Measurements from ENCODE around the gene TNRC6C. TPM values are rescaled to one million over a fixed set of nuclear protein-coding genes. Genes with fewer than 3 reads are reported as not detected.

Gene TNRC6C
- polyA plus RNA-seq, 4 donors: 13.0 to 16.1 (median 14.4) TPM

DNA sequence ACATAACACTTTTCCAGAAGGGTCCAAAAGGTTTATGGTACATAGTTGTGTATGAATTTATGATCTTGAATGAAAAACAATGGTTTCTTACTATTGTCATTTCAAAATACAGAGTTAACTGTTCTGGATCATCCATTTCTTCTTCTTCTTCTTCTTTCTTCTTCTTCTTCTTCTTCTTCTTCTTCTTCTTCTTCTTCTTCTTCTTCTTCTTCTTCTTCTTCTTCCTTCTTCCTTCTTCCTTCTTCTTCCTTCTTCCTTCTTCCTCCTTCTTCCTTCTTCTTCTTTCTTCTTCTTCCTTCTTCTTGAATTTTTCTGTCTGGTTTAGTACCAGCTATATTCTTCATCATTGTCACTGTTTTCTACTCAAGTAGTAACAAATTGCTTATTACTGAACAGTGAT, 47.8 kb downstream of the TNRC6C start:
- DNase-seq (ENCODE audit: low read depth in 4 of 4, low spot score in 3 of 4): no peak

DNA sequence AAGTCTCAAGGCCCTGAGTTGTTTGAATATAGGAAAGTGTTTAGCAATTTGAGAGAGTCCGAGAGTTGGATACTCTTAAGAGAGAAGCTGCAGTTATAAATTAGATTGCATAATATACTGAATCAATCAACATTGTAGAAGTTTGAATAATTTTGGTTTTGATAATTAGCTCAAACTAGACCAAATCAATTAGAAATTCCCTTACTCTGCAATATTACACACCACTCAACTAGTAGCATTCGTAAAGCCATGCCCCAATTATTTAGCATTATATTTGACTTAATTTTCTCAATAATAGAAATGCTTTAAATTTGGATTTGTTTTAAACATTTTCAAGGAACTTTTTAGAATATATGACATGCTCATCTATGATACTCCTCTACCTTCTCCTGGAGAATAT, 49.1 kb downstream of the TNRC6C start:
- DNase-seq (ENCODE audit: low read depth in 4 of 4, low spot score in 3 of 4): no peak

DNA sequence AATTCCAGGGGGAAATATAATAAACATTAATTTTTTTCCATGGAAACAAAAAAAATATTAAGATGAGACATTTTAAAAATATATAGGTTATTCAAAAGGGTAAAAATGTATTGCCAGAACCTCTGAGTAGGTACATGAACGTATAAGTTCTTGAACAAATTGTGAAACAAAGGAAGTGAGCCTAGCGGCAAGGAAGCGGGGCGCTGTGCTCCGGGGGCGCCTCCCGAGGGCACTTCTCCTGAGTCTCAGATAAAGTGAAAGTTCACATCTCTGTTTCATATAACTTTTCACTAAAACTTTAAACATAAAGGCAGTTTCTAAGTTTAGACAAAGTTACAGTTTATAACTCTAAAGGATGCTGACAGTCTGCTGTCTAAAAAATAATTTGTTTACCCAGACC, 52.3 kb downstream of the TNRC6C start:
- no peak for DNase-seq (ENCODE audit: low read depth in 4 of 4, low spot score in 3 of 4)

- no peak for DNase-seq (ENCODE audit: low read depth in 4 of 4, low spot score in 3 of 4)
Observed at GRCh38 chr17:78012428-78012827, 53.9 kb downstream of the TNRC6C start.

GRCh38 chr17:78013683-78014467, 55.4 kb downstream of the TNRC6C start:
- peak in 3 of 4 donors; percentile 48 to 60 (median 54) for DNase-seq (ENCODE audit: low read depth in 4 of 4, low spot score in 3 of 4)

- no peak for DNase-seq (ENCODE audit: low read depth in 4 of 4, low spot score in 3 of 4)
Observed at GRCh38 chr17:78014646-78015045, 56.1 kb downstream of the TNRC6C start.

- no peak for DNase-seq (ENCODE audit: low read depth in 4 of 4, low spot score in 3 of 4)
Observed at GRCh38 chr17:78016852-78017251, 58.3 kb downstream of the TNRC6C start.

- no peak for DNase-seq (ENCODE audit: low read depth in 4 of 4, low spot score in 3 of 4)
Observed at GRCh38 chr17:78019367-78019975, 61.0 kb downstream of the TNRC6C start.

- no peak for DNase-seq (ENCODE audit: low read depth in 4 of 4, low spot score in 3 of 4)
Observed at GRCh38 chr17:78019976-78020716, 61.6 kb downstream of the TNRC6C start.

GRCh38 chr17:78020717-78021108, 62.2 kb downstream of the TNRC6C start:
- DNase-seq (ENCODE audit: low read depth in 4 of 4, low spot score in 3 of 4): no peak

GRCh38 chr17:78022425-78022824, 63.9 kb downstream of the TNRC6C start:
- DNase-seq (ENCODE audit: low read depth in 4 of 4, low spot score in 3 of 4): no peak

- DNase-seq (ENCODE audit: low read depth in 4 of 4, low spot score in 3 of 4): no peak
Observed at GRCh38 chr17:78023042-78023441, 64.5 kb downstream of the TNRC6C start.

DNA sequence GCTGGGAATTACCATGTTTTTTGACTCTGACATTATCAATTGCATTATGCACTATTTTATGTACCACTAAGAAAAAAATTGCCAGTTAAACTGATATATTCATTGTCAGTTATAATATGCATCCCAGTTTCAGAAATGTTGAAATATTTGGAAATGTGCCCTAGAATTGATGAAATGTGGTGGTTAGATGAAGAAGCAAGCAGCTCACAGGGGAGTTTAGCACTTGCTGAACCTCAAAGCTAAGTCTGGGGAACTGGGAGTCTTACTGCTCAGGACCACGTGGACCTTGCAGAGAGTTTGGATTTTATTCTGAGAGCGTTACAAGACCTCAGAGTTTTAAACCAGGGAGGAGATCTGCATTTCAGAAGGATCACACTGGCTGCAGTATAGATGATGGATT, 67.9 kb downstream of the TNRC6C start:
- DNase-seq (ENCODE audit: low read depth in 4 of 4, low spot score in 3 of 4): no peak

GRCh38 chr17:78027121-78027520, 68.6 kb downstream of the TNRC6C start:
- DNase-seq (ENCODE audit: low read depth in 4 of 4, low spot score in 3 of 4): no peak

DNA sequence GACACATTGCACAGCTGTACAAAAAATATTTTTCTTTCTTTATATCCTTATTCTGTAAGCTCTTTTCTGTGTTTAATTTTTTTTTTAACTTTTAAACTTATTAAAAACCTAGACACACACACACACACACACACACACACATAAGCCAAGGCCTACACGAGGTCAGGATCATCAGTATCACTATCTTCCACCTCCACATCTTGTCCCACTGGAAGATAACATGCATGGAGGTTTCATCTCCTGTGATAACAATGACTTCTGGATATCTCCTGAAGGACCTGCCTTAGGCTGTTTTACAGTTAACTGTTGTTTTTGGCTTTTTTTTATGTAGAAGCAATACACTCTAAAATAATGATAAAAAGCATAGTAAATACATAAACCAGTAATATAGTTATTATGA, 71.2 kb downstream of the TNRC6C start:
- no peak for DNase-seq (ENCODE audit: low read depth in 4 of 4, low spot score in 3 of 4)

- DNase-seq (ENCODE audit: low read depth in 4 of 4, low spot score in 3 of 4): no peak
Observed at GRCh38 chr17:78031435-78031834, 72.9 kb downstream of the TNRC6C start.

GRCh38 chr17:78032166-78032565, 73.7 kb downstream of the TNRC6C start:
- DNase-seq (ENCODE audit: low read depth in 4 of 4, low spot score in 3 of 4): no peak

- DNase-seq (ENCODE audit: low read depth in 4 of 4, low spot score in 3 of 4): no peak
Observed at GRCh38 chr17:78034429-78035091, 76.1 kb downstream of the TNRC6C start.

DNA sequence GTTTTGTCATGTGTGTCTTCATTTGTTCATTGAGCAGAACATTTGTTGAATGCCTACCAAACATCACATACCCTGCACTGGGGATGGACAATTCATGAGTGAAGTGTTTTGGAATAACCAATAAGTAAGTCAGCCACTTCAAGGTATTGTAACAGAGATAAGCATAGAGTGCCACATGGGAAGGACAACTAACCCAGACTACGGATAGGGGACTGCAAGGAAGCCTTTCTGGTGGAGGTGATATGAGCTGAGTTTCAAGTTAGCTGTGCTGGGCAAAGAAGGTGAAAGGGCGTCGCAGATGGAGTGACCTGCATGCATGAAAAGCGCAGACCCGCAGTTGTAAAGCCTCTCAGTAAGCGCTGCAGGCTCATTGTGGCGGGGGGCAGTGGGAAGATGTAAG, 78.8 kb downstream of the TNRC6C start:
- no peak for DNase-seq (ENCODE audit: low read depth in 4 of 4, low spot score in 3 of 4)

DNA sequence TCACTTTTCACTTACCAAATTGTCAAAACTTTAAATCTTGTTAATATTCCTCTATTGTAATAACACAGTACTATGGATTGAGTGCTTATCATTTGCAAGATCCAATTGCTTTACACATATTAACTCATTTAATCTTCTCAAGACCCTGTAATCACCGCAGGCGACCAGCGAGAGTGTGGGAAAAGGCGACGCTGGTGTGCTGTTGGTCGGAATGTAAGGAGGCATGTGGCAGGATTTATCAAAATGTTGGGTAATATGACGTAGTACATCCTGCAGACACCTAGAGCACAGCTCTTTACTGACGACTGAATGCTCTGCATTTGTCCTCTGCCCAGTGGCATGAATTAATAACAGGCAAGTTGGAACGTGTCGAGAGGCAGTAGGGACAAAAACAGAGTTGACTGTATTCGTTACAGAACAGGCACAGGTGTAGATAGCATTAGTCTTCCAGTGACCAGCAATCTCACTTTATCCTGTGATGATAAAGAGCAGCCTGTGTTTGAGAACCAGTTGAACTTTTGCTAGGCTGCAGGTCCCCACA, 80.3 kb downstream of the TNRC6C start:
- no peak for DNase-seq (ENCODE audit: low read depth in 4 of 4, low spot score in 3 of 4)

- DNase-seq (ENCODE audit: low read depth in 4 of 4, low spot score in 3 of 4): no peak
Observed at GRCh38 chr17:78039581-78039980, 81.1 kb downstream of the TNRC6C start.

Measured in left renal pelvis (tissue), 4 donors.